Measurements from ENCODE around the gene PCYOX1L. TPM values are rescaled to one million over a fixed set of nuclear protein-coding genes. Genes with fewer than 3 reads are reported as not detected.

Gene PCYOX1L
- total and polyA plus RNA-seq, 2 of the 8 experiments (the other 6 are each of a cell fraction or from before 2014, with no cell fraction given), result 6.8 to 17.2 TPM

- no peak overlapping the region for H4K5ac ChIP-seq (ENCODE audit: insufficient read length, low read depth, low read length)
- 77% methylated on average over 1 of the region's 1 CpG; no CpG with 5 or more reads in 1 of the 2 experiments for WGBS, 2 experiments (ENCODE audit: extremely low coverage in 1 of 2, insufficient coverage in 1 of 2, insufficient read length in 1 of 2, insufficient replicate concordance in 2 of 2, low coverage in 1 of 2, low lambda C conversion rate in 2 of 2, missing lambda C conversion rate in 1 of 2)
- no peak overlapping the region for H2BK12ac ChIP-seq (ENCODE audit: low read depth, low read length)
- DNase-seq (ENCODE audit: low read depth in 1 of 2, low spot score in 2 of 2) (no peak), FAIRE-seq (no peak)
- ChIA-PET CTCF (ENCODE audit: partially characterized antibody) (interaction anchor here (0.7 to 2.2 kb wide), 6 partner anchors 16 to 222 kb away, joined by 3 to 7 read pairs (median 4); partner anchors contain the start of gene PCYOX1L), POLR2A (ENCODE audit: partially characterized antibody) (interaction anchor here (1.3 to 3.0 kb wide), 2 partner anchors 13 to 15 kb away, joined by 3 to 12 read pairs; no protein-coding TSS in a partner anchor)
- H4K8ac ChIP-seq (ENCODE audit: extremely low read depth, insufficient read depth, low read length), result no peak overlapping the region
- H2BK120ac ChIP-seq (replicated peaks; ENCODE audit: low read depth, low read length), result no peak overlapping the region
- no peak overlapping the region for H2BK15ac ChIP-seq (ENCODE audit: low read length)
- no peak overlapping the region for H3K23ac ChIP-seq (ENCODE audit: insufficient read length)
- no peaks in the 10 kb centered on the region for H3K9me3 ChIP-seq (ENCODE audit: insufficient read depth in 2 of 2, low read depth in 1 of 2, low read length in 1 of 2)
- H2BK5ac ChIP-seq (ENCODE audit: low read depth, low read length), result no peak overlapping the region
- no peaks in the 10 kb centered on the region for H3K27me3 ChIP-seq (replicated peaks in 1 of 4; ENCODE audit: control insufficient read depth in 3 of 4, extremely low read depth in 1 of 4, insufficient read depth in 3 of 4, low read length in 3 of 4)
- peaks cover 0 to 4% of the 10 kb centered on the region in 2 experiments; a peak in 2 of 4 replicates for H3K79me2 ChIP-seq (ENCODE audit: control insufficient read depth in 1 of 2, insufficient read depth in 2 of 2, low read length in 2 of 2)
- no peak overlapping the region for H3K14ac ChIP-seq (ENCODE audit: insufficient read length)
- H3K4ac ChIP-seq (replicated peaks; ENCODE audit: insufficient read length, low read depth, low read length), result no peak overlapping the region
- H3K36me3 ChIP-seq (ENCODE audit: control insufficient read depth in 2 of 4, insufficient read depth in 4 of 4, low read length in 3 of 4), result no peaks in the 10 kb centered on the region
- TF ChIP-seq MAFK (IDR thresholded peaks at IDR 0.05; ENCODE audit: low read depth, low read length) (no peak), YY1 (IDR thresholded peaks at IDR 0.05; ENCODE audit: low read depth, low read length) (no peak), RNF2 (IDR thresholded peaks at IDR 0.05; ENCODE audit: borderline replicate concordance, low read depth, low read length, missing control alignments, poor library complexity, severe bottlenecking) (no peak), RFX5 (IDR thresholded peaks at IDR 0.05; ENCODE audit: borderline replicate concordance, low read depth, low read length) (no peak), FOSL1 (IDR thresholded peaks at IDR 0.05; ENCODE audit: insufficient read depth, low read depth, low read length) (no peak), USF2 (IDR thresholded peaks at IDR 0.05; ENCODE audit: low read length) (no peak)
- H4K91ac ChIP-seq (replicated peaks; ENCODE audit: insufficient read length, low read length), result no peak overlapping the region
- H2BK20ac ChIP-seq (ENCODE audit: low read length), result no peak overlapping the region
- no peak overlapping the region for H3K4me2 ChIP-seq (ENCODE audit: insufficient read depth in 1 of 2, low read depth in 2 of 2, low read length in 2 of 2)
- H3K56ac ChIP-seq (replicated peaks; ENCODE audit: insufficient read length, low read depth, low read length), result no peak overlapping the region
- H4K20me1 ChIP-seq (replicated peaks in 1 of 2; ENCODE audit: control insufficient read depth in 1 of 2, insufficient read depth in 2 of 2, low read length in 2 of 2), result no peaks in the 10 kb centered on the region
- H3K27ac ChIP-seq (ENCODE audit: low read depth, low read length), result no peak overlapping the region
- peaks cover 9% of the 10 kb centered on the region for H3K23me2 ChIP-seq (ENCODE audit: low read depth, low read length)
- no peak overlapping the region for H3K9ac ChIP-seq (replicated peaks in 1 of 4; ENCODE audit: extremely low read depth in 1 of 4, low read depth in 3 of 4, low read length in 3 of 4)
- H2AK5ac ChIP-seq (ENCODE audit: low read depth, low read length), result no peak overlapping the region
- no peak overlapping the region for H2AFZ ChIP-seq (ENCODE audit: low read length)
- no peaks in the 10 kb centered on the region for H3K79me1 ChIP-seq (ENCODE audit: low read depth, low read length)
- peaks cover 0 to 1% (median 0%) of the 10 kb centered on the region in 4 experiments; a peak in 1 of 7 replicates for H3K4me1 ChIP-seq (replicated peaks in 1 of 4; ENCODE audit: control insufficient read depth in 3 of 4, insufficient read depth in 4 of 4, low read length in 3 of 4)
- no peak overlapping the region for H3K18ac ChIP-seq (ENCODE audit: extremely low read depth, low read length)
- H3K4me3 ChIP-seq (ENCODE audit: extremely low read depth in 1 of 4, insufficient read depth in 2 of 4, low read depth in 3 of 4, low read length in 4 of 4), result no peak overlapping the region
These were observed 16.9 kb upstream of the PCYOX1L start for GRCh38 chr5:149340920-149341319.
